ENCODE data around the gene ESPN.

The ESPN gene

GRCh38 chr1:6508816-6509189 is 84.2 kb downstream of the ESPN start:
- no peak for DNase-seq (ENCODE audit: low read depth in 1 of 2, low spot score in 1 of 2)

- DNase-seq (ENCODE audit: low read depth in 1 of 2, low spot score in 1 of 2), result no peak
These were observed 84.8 kb downstream of the ESPN start for GRCh38 chr1:6509220-6509918.

- no peak for DNase-seq (ENCODE audit: low read depth in 1 of 2, low spot score in 1 of 2)
These were observed 85.3 kb downstream of the ESPN start for GRCh38 chr1:6509919-6510291.

- no peak for DNase-seq (ENCODE audit: low read depth in 1 of 2, low spot score in 1 of 2)
These were observed 85.9 kb downstream of the ESPN start for GRCh38 chr1:6510493-6510892.

Measured in activated CD4-positive, alpha-beta T cell treated with anti-CD3 and anti-CD28 coated beads, Interleukin-2, amount 50 U/mL, for 24 hours (primary cell).